Muscle of leg (tissue), 11 donors: ENCODE data around the gene CLK2. TPM values are rescaled to one million over a fixed set of nuclear protein-coding genes. Genes with fewer than 3 reads are reported as not detected.
A peak's percentile ranks its signal among the peaks of the same experiment; 100 is the strongest.

ENCODE experiments used
- DNase-seq: peaks from one replicate; pipeline ENCODE4 v3.0.0; 2013
- H3K27ac ChIP-seq: one replicate; pipeline ENCODE4 v1.5.1; 2013; ENCODE audit warnings: mild to moderate bottlenecking, low read length, control low read depth
- H3K27me3 ChIP-seq: one replicate; pipeline ENCODE4 v1.6.1; 2013; ENCODE audit warnings: low read length; ENCODE audit not compliant: control insufficient read depth, insufficient read depth
- H3K36me3 ChIP-seq: one replicate; pipeline ENCODE4 v1.6.1; 2013; ENCODE audit warnings: low read length; ENCODE audit not compliant: control insufficient read depth, insufficient read depth
- H3K4me1 ChIP-seq: one replicate; pipeline ENCODE4 v1.6.1; 2013; ENCODE audit warnings: low read length; ENCODE audit not compliant: control insufficient read depth, insufficient read depth
- H3K4me3 ChIP-seq: one replicate; pipeline ENCODE4 v1.5.1; 2013; ENCODE audit warnings: low read length, control low read depth
- H3K9me3 ChIP-seq: replicated peaks from 2 replicates; pipeline ENCODE4 v1.6.1; 2013; ENCODE audit warnings: low read depth, low read length; ENCODE audit not compliant: control insufficient read depth
- WGBS: methylation state at CpG from one replicate; pipeline ENCODE4 v1.1.5; 2013; ENCODE audit warnings: missing lambda C conversion rate; ENCODE audit not compliant: insufficient coverage; 5-methylcytosine and 5-hydroxymethylcytosine counted together
- polyA plus RNA-seq, 8 donors: library from polyadenylated mRNA; unstranded; fragments of 120-200 nt; gene quantifications; one replicate each; pipeline versions ENCODE4 v1.2.1 to v1.2.3, GENCODE V29; 2013; ENCODE audit warnings: inconsistent platforms in 1 of 8, low replicate concordance in 1 of 8; ENCODE audit not compliant: insufficient read length in 8 of 8, insufficient read depth in 1 of 8
- total RNA-seq: library from RNA; stranded (reverse); fragments of 120-200 nt; gene quantifications from one replicate; pipeline ENCODE4 v1.2.4, GENCODE V29; 2013

Gene CLK2
- total and polyA plus RNA-seq, 9 donors = 26.1 to 50.9 (median 42.2) TPM

- no peak for DNase-seq
- H3K27ac ChIP-seq = peak overlapping the region; percentile 65
- 83% methylated on average over 7 of the region's 8 CpGs for WGBS
These were observed 40.0 kb upstream of the CLK2 start for GRCh38 chr1:155313261-155313660.

DNA sequence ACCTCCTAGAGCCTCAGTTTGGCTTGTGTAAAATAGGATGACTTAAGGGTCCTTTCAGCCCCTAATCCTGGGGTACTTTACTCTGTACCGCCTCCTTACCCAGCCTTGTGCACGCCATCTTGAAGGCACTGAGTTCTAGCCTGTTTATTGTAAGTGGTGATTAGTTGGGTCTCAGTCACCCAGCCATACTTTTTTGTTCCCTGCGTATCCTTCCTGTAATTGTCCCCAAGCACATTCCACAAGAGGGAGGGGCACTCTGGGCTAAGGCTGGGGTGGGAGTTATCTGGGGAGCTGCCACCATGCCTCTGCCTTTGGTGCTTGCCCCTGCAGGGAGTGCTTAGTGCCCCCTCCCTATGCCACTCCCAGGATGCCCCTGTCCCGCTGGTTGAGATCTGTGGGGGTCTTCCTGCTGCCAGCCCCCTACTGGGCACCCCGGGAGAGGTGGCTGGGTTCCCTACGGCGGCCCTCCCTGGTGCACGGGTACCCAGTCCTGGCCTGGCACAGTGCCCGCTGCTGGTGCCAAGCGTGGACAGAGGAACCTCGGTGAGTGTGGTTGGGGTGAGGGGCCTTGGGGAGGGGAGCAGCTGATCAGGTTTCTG, 36.2 kb upstream of the CLK2 start:
- peak overlapping the region; percentile 84 for H3K4me3 ChIP-seq
- no CpG with 5 or more reads among the region's 11 CpGs for WGBS
- peak; percentile 45 for DNase-seq

More at GRCh38 chr1:155313261-155313660, 40.0 kb upstream of the CLK2 start:
- Histone ChIP-seq H3K4me1 (peaks cover 17% of the 10 kb centered on the region), H3K36me3 (peaks cover 46% of the 10 kb centered on the region), H3K4me3 (no peak overlapping the region), H3K27me3 (no peaks in the 10 kb centered on the region), H3K9me3 (no peaks in the 10 kb centered on the region)

GRCh38 chr1:155308493-155309422, 35.5 kb upstream of the CLK2 start, which contains the start of gene FDPS:
Gene FDPS (plus strand): TSS chr1:155308866. CDS start chr1:155309790, 924 bp downstream.
- Histone ChIP-seq H3K4me3 (peak within 1 kb of the TSS; percentile 84), H3K9me3 (no peaks in the 10 kb centered on the region), H3K27me3 (no peaks in the 10 kb centered on the region), H3K4me1 (peaks cover 32% of the 10 kb centered on the region), H3K27ac (peak within 1 kb of the TSS; percentile 97), H3K36me3 (peaks cover 24% of the 10 kb centered on the region)
- DNase-seq = peak; percentile 100
- under 1% methylated on average over 37 of the region's 51 CpGs for WGBS

More for the DNA sequence above, 36.2 kb upstream of the CLK2 start:
- Histone ChIP-seq H3K4me1 (peaks cover 32% of the 10 kb centered on the region), H3K27ac (peak overlapping the region; percentile 97), H3K9me3 (no peaks in the 10 kb centered on the region), H3K27me3 (no peaks in the 10 kb centered on the region), H3K36me3 (peaks cover 28% of the 10 kb centered on the region)

GRCh38 chr1:155307247-155307740, 34.0 kb upstream of the CLK2 start:
- 74% methylated on average over 2 of the region's 6 CpGs for WGBS

DNA sequence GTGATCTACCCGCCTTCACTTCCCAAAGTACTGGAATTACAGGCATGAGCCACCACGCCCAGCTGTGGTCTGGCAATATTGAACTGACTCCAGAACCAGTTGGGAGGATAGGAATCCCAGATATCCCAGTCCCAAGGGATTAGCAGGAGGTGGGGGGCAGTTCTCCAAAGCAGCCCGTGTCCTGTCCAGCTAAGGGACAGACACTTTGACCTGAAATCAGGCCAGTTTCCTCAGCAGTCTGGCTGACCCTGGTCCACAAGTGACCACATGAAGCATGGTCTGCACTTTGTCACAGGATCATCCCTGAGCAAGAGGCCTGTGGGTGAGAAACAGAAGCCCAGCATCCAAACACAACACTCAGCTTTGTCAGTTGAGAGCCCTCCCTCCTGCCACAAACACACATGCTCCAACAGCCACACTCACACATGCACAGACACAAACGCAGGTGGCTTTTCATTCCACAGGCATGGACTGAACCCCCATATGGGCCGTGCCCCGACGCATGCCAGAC, 32.6 kb upstream of the CLK2 start:
- no peak overlapping the region for H3K4me3 ChIP-seq
- H3K27me3 ChIP-seq = no peaks in the 10 kb centered on the region
- no peak overlapping the region for H3K27ac ChIP-seq
- H3K9me3 ChIP-seq = no peaks in the 10 kb centered on the region
- 54% methylated on average over 5 of the region's 7 CpGs for WGBS
- H3K36me3 ChIP-seq = peaks cover 5% of the 10 kb centered on the region
- no peak for DNase-seq
- H3K4me1 ChIP-seq = peaks cover 27% of the 10 kb centered on the region

More at GRCh38 chr1:155307247-155307740, 34.0 kb upstream of the CLK2 start:
- Histone ChIP-seq H3K4me1 (peaks cover 29% of the 10 kb centered on the region), H3K4me3 (no peak overlapping the region), H3K36me3 (peaks cover 14% of the 10 kb centered on the region), H3K27ac (peak overlapping the region; percentile 97), H3K27me3 (no peaks in the 10 kb centered on the region), H3K9me3 (no peaks in the 10 kb centered on the region)
- DNase-seq = peak; percentile 68

DNA sequence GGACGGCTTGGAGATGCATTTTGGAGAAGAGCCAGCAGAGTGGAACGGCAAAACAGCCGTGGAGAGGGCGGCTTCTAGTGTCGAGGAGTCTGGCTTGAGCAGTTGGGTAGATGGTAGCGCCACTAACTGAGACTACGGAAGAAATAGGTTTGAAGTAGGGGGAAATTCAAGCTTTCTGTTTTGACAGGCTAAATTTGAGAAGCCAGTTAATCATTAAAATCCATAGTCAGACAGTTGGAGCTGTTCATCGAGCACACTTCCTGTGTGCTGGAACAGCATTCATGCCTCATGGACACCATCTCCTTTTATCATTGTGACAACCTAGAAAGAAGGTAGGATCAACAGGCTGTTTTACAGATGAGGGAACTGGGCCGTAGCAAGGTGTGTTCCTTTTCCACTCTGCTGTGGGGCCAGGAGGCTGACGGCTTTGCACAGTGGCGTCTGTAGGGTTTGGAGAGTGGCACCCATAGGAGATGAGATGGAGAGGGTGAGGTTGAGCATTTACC, 31.3 kb upstream of the CLK2 start:
- H3K4me1 ChIP-seq = peaks cover 21% of the 10 kb centered on the region
- no peak for DNase-seq
- no peak overlapping the region for H3K4me3 ChIP-seq
- no peaks in the 10 kb centered on the region for H3K36me3 ChIP-seq
- no peak overlapping the region for H3K27ac ChIP-seq
- WGBS = 82% methylated on average over 8 of the region's 11 CpGs
- no peaks in the 10 kb centered on the region for H3K9me3 ChIP-seq
- H3K27me3 ChIP-seq = no peaks in the 10 kb centered on the region

DNA sequence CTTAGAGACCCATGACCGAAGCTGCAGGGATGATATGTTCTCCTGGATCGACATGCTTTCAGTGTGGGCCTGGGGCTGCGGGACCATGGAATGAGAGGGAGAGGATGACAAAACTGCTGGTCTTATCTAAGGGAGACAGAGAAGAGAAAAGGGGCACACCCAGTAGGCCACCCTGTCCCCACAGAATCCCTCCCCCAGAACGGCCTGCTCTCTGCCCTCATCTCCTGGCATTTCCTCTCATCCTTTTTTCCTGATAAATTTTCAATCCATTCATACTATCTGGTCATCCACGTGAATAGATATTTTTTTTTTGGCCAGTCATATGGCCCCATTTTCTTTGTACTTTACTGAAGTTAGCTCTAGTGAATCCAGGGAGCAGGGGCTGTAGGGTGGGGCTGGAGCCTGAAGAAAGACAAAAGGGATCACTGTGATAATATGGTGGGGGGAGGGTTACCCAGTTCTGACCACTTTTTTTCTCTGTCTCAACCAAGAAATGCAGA, 28.1 kb upstream of the CLK2 start, which contains the start of gene PKLR:
TSS of gene PKLR (minus strand) at position 97 of the 500 bp plus-strand sequence. CDS start at position 54, 43 bp downstream.
- no peak within 1 kb of the TSS for H3K27ac ChIP-seq
- H3K27me3 ChIP-seq = peaks cover 11% of the 10 kb centered on the region
- no peaks in the 10 kb centered on the region for H3K9me3 ChIP-seq
- H3K4me3 ChIP-seq = no peak within 1 kb of the TSS
- DNase-seq = no peak
- no peaks in the 10 kb centered on the region for H3K36me3 ChIP-seq
- H3K4me1 ChIP-seq = peaks cover 12% of the 10 kb centered on the region
- WGBS = 78% methylated on average over 3 of the region's 5 CpGs

DNA sequence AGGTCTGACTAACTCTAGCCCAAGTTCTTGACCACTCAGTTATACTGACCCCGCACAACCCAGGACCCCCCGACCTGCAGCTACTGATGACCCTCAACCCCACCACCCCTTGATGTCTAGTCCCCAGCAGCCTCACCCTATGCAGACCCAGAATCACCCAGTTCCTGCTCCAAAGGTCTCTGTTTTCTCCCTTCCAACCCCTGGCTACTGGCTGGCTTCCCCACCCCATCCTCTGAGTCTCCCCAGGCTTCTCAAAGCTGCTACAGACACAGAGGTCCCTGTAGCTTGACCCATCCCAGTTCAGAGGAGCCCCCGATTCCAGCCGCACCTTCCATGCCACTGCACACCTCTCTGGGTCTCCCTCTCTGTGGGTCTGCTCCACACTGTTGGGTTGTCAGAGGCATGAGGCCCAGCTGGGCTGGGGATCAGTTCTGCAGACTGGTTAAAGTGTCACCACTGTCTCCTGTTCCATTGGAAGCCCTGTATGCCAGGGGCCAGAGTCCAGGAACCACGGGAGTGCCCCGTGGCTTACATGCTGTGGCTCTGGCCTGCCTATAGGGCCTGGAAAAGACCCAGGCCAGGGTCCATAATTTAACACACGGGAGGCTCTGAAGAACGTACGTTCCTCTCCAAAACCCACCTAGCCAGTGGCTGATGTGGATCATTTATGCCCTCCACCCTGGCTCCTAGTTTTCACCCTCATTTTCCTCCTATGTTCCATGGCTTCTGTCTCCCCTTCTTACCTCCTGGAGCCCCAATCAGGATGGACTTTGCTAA, 27.4 kb upstream of the CLK2 start:
- H3K4me3 ChIP-seq = no peak overlapping the region
- 81% methylated on average over 7 of the region's 9 CpGs for WGBS
- no peaks in the 10 kb centered on the region for H3K36me3 ChIP-seq
- H3K4me1 ChIP-seq = peaks cover 7% of the 10 kb centered on the region
- H3K9me3 ChIP-seq = no peaks in the 10 kb centered on the region
- no peak for DNase-seq
- peaks cover 18% of the 10 kb centered on the region for H3K27me3 ChIP-seq
- no peak overlapping the region for H3K27ac ChIP-seq

DNA sequence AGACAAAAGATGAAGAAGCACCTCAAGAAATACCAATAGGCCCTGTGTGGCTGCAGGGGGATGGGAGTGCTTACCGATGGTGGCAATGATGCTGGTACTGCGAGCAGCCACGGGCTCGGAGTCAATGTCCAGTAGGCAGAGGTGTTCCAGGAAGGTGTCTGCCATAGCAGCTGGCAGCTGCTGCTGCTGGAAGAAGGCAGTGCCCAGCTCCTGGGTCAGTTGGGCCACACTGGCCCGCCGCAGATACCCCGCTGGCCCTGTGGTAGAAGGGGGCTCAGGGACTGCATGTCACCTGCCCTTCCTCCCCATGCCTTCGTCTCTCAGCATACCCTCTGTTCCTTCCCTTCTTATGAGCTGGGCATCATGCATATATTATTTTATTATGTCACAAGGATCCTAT, 26.7 kb upstream of the CLK2 start:
- Histone ChIP-seq H3K27me3 (peaks cover 25% of the 10 kb centered on the region), H3K27ac (no peak overlapping the region), H3K9me3 (no peaks in the 10 kb centered on the region), H3K4me1 (peaks cover 11% of the 10 kb centered on the region), H3K36me3 (no peaks in the 10 kb centered on the region), H3K4me3 (no peak overlapping the region)
- no peak for DNase-seq
- 93% methylated on average over 4 of the region's 8 CpGs for WGBS
